SU-DHL-6 (cell line): ENCODE measurements around the gene MEIOB.

Experiments used
- H2AFZ ChIP-seq: fragments of 200-600 bp; sonication (generic); 2 replicates; pipeline ENCODE4 v1.6.1; 2014; ENCODE audit warnings: low read depth, mild to moderate bottlenecking, moderate library complexity, mixed read lengths, antibody characterized with exemption, low read length; ENCODE audit not compliant: severe bottlenecking
- H3F3A ChIP-seq: fragments of 200-600 bp; shearing (Covaris generic); 2 replicates; pipeline ENCODE4 v1.6.0; 2016; ENCODE audit warnings: antibody characterized with exemption, mild to moderate bottlenecking; ENCODE audit not compliant: insufficient read depth
- H3K27ac ChIP-seq: fragments of 200-600 bp; sonication (generic); 2 replicates; pipeline ENCODE4 v1.5.1; 2016; ENCODE audit warnings: low read depth, mild to moderate bottlenecking, low read length, moderate library complexity, mixed read lengths
- H3K27me3 ChIP-seq: fragments of 200-600 bp; sonication (generic), shearing (Covaris generic); 2 replicates; pipeline ENCODE4 v1.6.0; 2014; ENCODE audit warnings: mild to moderate bottlenecking, low read length
- H3K36me3 ChIP-seq: fragments of 200-600 bp; sonication (generic); 2 replicates; pipeline ENCODE4 v1.6.1; 2014; ENCODE audit warnings: mild to moderate bottlenecking, low read length, mixed read lengths
- H3K4me2 ChIP-seq: fragments of 300-600, 200-600 bp; shearing (Covaris generic), sonication (generic); 2 replicates; pipeline ENCODE4 v1.6.0; 2014; ENCODE audit warnings: low read length, low read depth, mild to moderate bottlenecking; ENCODE audit not compliant: poor library complexity, severe bottlenecking
- H3K4me3 ChIP-seq: fragments of 200-600 bp; sonication (generic); 2 replicates; pipeline ENCODE4 v1.5.1; 2014; ENCODE audit warnings: antibody characterized with exemption, low read length, mild to moderate bottlenecking, mixed read lengths; ENCODE audit not compliant: insufficient read depth, poor library complexity, severe bottlenecking
- H3K79me2 ChIP-seq: fragments of 200-600 bp; sonication (generic); 2 replicates; pipeline ENCODE4 v1.6.1; 2014; ENCODE audit warnings: mild to moderate bottlenecking, low read length, moderate library complexity; ENCODE audit not compliant: insufficient read depth
- H3K9ac ChIP-seq: fragments of 200-600 bp; sonication (generic); 2 replicates; pipeline ENCODE4 v1.7.0; 2014; ENCODE audit warnings: mild to moderate bottlenecking, low read length
- H3K9me2 ChIP-seq: fragments of 200-600 bp; sonication (generic); replicated peaks from 2 replicates; pipeline ENCODE4 v1.6.1; 2014; ENCODE audit warnings: low read length; ENCODE audit not compliant: insufficient read depth
- H3K9me3 ChIP-seq: fragments of 200-600 bp; sonication (generic); 2 replicates; pipeline ENCODE4 v1.6.1; 2014; ENCODE audit warnings: low read length, mixed read lengths; ENCODE audit not compliant: insufficient read depth
- H4K20me1 ChIP-seq: fragments of 200-600 bp; sonication (generic); 2 replicates; pipeline ENCODE4 v1.6.1; 2014; ENCODE audit warnings: low read depth, mild to moderate bottlenecking, antibody characterized with exemption, low read length, moderate library complexity, mixed read lengths
- EZH2phosphoT487 ChIP-seq: fragments of 200-600 bp; sonication (generic), shearing (Covaris generic); conservative IDR thresholded peaks from 2 replicates; pipeline ENCODE4 v1.6.1; 2018; ENCODE audit warnings: mild to moderate bottlenecking, antibody characterized with exemption, low read length, moderate library complexity, mixed read lengths
- TF ChIP-seq, protein P1 (sequence below): fragments of 200-600 bp; sonication (generic); IDR thresholded peaks from one replicate; pipeline ENCODE4 v1.5.1; 2017; ENCODE audit warnings: antibody characterized with exemption, mild to moderate bottlenecking, low read length, moderate library complexity; ENCODE audit not compliant: insufficient read depth, poor library complexity, severe bottlenecking

The MEIOB gene

GRCh38 chr16:1908983-1909382 lies 37.0 kb upstream of the MEIOB start:
- no peak overlapping the region for H2AFZ ChIP-seq
- no peaks in the 10 kb centered on the region for H3K79me2 ChIP-seq
- TF ChIP-seq, protein P1, sequence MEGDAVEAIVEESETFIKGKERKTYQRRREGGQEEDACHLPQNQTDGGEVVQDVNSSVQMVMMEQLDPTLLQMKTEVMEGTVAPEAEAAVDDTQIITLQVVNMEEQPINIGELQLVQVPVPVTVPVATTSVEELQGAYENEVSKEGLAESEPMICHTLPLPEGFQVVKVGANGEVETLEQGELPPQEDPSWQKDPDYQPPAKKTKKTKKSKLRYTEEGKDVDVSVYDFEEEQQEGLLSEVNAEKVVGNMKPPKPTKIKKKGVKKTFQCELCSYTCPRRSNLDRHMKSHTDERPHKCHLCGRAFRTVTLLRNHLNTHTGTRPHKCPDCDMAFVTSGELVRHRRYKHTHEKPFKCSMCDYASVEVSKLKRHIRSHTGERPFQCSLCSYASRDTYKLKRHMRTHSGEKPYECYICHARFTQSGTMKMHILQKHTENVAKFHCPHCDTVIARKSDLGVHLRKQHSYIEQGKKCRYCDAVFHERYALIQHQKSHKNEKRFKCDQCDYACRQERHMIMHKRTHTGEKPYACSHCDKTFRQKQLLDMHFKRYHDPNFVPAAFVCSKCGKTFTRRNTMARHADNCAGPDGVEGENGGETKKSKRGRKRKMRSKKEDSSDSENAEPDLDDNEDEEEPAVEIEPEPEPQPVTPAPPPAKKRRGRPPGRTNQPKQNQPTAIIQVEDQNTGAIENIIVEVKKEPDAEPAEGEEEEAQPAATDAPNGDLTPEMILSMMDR = no peak
- TF ChIP-seq EZH2phosphoT487 = no peak
- no peaks in the 10 kb centered on the region for H3K36me3 ChIP-seq
- H3F3A ChIP-seq = no peaks in the 10 kb centered on the region
- no peak overlapping the region for H3K4me2 ChIP-seq
- no peak overlapping the region for H3K9ac ChIP-seq
- no peaks in the 10 kb centered on the region for H3K27me3 ChIP-seq
- no peak overlapping the region for H3K4me3 ChIP-seq
- no peaks in the 10 kb centered on the region for H4K20me1 ChIP-seq
- H3K27ac ChIP-seq = no peak overlapping the region
- no peaks in the 10 kb centered on the region for H3K9me3 ChIP-seq
- no peaks in the 10 kb centered on the region for H3K9me2 ChIP-seq

- Histone ChIP-seq H3K36me3 (no peaks in the 10 kb centered on the region), H3K27ac (no peak overlapping the region), H3K79me2 (no peaks in the 10 kb centered on the region), H3K4me2 (no peak overlapping the region), H3K9me2 (no peaks in the 10 kb centered on the region), H2AFZ (no peak overlapping the region), H3K27me3 (no peaks in the 10 kb centered on the region), H3K9me3 (no peaks in the 10 kb centered on the region), H4K20me1 (no peaks in the 10 kb centered on the region), H3F3A (no peaks in the 10 kb centered on the region), H3K4me3 (no peak overlapping the region), H3K9ac (no peak overlapping the region)
- TF ChIP-seq EZH2phosphoT487 = no peak
- TF ChIP-seq, protein P1 = no peak
Measured at GRCh38 chr16:1908184-1908583, 36.2 kb upstream of the MEIOB start.

DNA sequence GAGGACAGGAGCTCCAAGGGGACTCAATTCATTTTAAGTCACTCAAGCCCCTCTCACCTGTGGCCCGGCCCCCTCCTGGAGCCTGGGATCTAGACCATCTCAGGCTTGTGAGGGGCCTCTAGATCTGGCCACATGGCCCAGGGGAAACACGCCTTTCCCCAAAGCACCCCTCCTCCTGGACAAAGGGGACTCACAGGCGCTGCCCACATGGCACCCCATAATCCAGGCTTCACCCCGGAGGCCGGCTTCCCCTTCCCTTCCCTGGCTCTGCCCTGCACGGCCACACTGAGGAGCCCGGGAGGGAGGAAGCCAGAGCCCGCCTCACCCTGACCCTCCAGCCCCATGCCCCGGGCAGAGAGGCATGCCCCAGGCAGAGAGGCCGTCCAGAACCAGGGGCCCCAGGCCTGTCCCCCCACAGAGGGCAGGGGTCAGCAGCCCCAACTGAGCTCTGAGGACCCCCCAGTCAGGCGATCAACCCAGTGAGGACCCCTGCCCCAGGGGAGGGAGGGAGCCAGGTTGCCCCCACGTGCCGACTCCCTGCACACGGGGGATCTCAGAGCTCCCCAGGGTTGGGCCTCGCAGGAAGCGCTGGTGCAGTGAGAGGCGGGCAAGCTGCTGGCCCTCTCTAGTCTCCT lies 35.4 kb upstream of the MEIOB start:
- Histone ChIP-seq H2AFZ (no peak overlapping the region), H3K27ac (no peak overlapping the region), H3K36me3 (no peaks in the 10 kb centered on the region), H3K79me2 (no peaks in the 10 kb centered on the region), H3K9me2 (no peaks in the 10 kb centered on the region), H3K4me2 (no peak overlapping the region), H3K27me3 (no peaks in the 10 kb centered on the region), H3F3A (no peaks in the 10 kb centered on the region), H3K4me3 (no peak overlapping the region), H3K9ac (no peak overlapping the region), H3K9me3 (no peaks in the 10 kb centered on the region), H4K20me1 (no peaks in the 10 kb centered on the region)
- no peak for TF ChIP-seq EZH2phosphoT487
- TF ChIP-seq, protein P1 = no peak
